ENCODE data around the gene CD72.
"Not testable (repeated sequence)": the region's sequence is repeated elsewhere in the genome, so short reads cannot be mapped to it uniquely, and the experiment has no call there.

Gene CD72

GRCh38 chr9:35649431-35650340 lies 31.5 kb upstream of the CD72 start:
- no peaks in the 10 kb centered on the region for H3K36me3 ChIP-seq (ENCODE audit: insufficient read depth, insufficient read length, low read length)
- H3K27me3 ChIP-seq (ENCODE audit: insufficient read depth, insufficient read length): peaks cover 18% of the 10 kb centered on the region
- no peak for TF ChIP-seq YY1 (IDR thresholded peaks at IDR 0.05; ENCODE audit: insufficient read depth, insufficient read length)
- TF ChIP-seq ZNF274 (IDR thresholded peaks at IDR 0.05; ENCODE audit: low read depth, low read length): no peak
- no peak for TF ChIP-seq SUZ12 (IDR thresholded peaks at IDR 0.05; ENCODE audit: extremely low read depth, insufficient read depth, insufficient read length)
- H3K9me3 ChIP-seq (ENCODE audit: insufficient read depth, low read length): no peaks in the 10 kb centered on the region
- no peak for DNase-seq (ENCODE audit: low read depth, low spot score)
- no peak overlapping the region for H3K4me3 ChIP-seq (ENCODE audit: insufficient read length, low read depth)
- H3K9ac ChIP-seq (ENCODE audit: insufficient read length, low read depth): peak overlapping the region; percentile 44
- H3K4me1 ChIP-seq (ENCODE audit: insufficient read depth, insufficient read length): peaks cover 24% of the 10 kb centered on the region

GRCh38 chr9:35646533-35647265 lies 28.5 kb upstream of the CD72 start:
- TF ChIP-seq YY1 (IDR thresholded peaks at IDR 0.05; ENCODE audit: insufficient read depth, insufficient read length) (no peak), SUZ12 (IDR thresholded peaks at IDR 0.05; ENCODE audit: extremely low read depth, insufficient read depth, insufficient read length) (no peak), ZNF274 (IDR thresholded peaks at IDR 0.05; ENCODE audit: low read depth, low read length) (no peak)
- Histone ChIP-seq H3K4me3 (ENCODE audit: insufficient read length, low read depth) (peak overlapping the region; percentile 71), H3K9ac (ENCODE audit: insufficient read length, low read depth) (peak overlapping the region; percentile 88), H3K36me3 (ENCODE audit: insufficient read depth, insufficient read length, low read length) (peaks cover 3% of the 10 kb centered on the region), H3K27me3 (ENCODE audit: insufficient read depth, insufficient read length) (peaks cover 18% of the 10 kb centered on the region), H3K9me3 (ENCODE audit: insufficient read depth, low read length) (no peaks in the 10 kb centered on the region), H3K4me1 (ENCODE audit: insufficient read depth, insufficient read length) (peaks cover 20% of the 10 kb centered on the region)
- peak; percentile 84 for DNase-seq (ENCODE audit: low read depth, low spot score)

GRCh38 chr9:35646153-35646532 lies 27.9 kb upstream of the CD72 start:
- H3K27me3 ChIP-seq (ENCODE audit: insufficient read depth, insufficient read length): peaks cover 18% of the 10 kb centered on the region
- H3K4me3 ChIP-seq (ENCODE audit: insufficient read length, low read depth): peak overlapping the region; percentile 71
- peak overlapping the region; percentile 88 for H3K9ac ChIP-seq (ENCODE audit: insufficient read length, low read depth)
- peak; percentile 55 for DNase-seq (ENCODE audit: low read depth, low spot score)
- no peaks in the 10 kb centered on the region for H3K9me3 ChIP-seq (ENCODE audit: insufficient read depth, low read length)
- H3K4me1 ChIP-seq (ENCODE audit: insufficient read depth, insufficient read length): peaks cover 20% of the 10 kb centered on the region
- peaks cover 3% of the 10 kb centered on the region for H3K36me3 ChIP-seq (ENCODE audit: insufficient read depth, insufficient read length, low read length)
- TF ChIP-seq YY1 (IDR thresholded peaks at IDR 0.05; ENCODE audit: insufficient read depth, insufficient read length): no peak
- TF ChIP-seq SUZ12 (IDR thresholded peaks at IDR 0.05; ENCODE audit: extremely low read depth, insufficient read depth, insufficient read length): no peak
- TF ChIP-seq ZNF274 (IDR thresholded peaks at IDR 0.05; ENCODE audit: low read depth, low read length): no peak

- Histone ChIP-seq H3K4me3 (ENCODE audit: insufficient read length, low read depth) (peak overlapping the region; percentile 71), H3K4me1 (ENCODE audit: insufficient read depth, insufficient read length) (peaks cover 17% of the 10 kb centered on the region), H3K9ac (ENCODE audit: insufficient read length, low read depth) (peak overlapping the region; percentile 88), H3K27me3 (ENCODE audit: insufficient read depth, insufficient read length) (peaks cover 18% of the 10 kb centered on the region)
- H3K9me3 ChIP-seq (ENCODE audit: insufficient read depth, low read length); H3K36me3 ChIP-seq (ENCODE audit: insufficient read depth, insufficient read length, low read length); DNase-seq (ENCODE audit: low read depth, low spot score): not testable (repeated sequence)
These were observed 27.5 kb upstream of the CD72 start for GRCh38 chr9:35645736-35646135.

- TF ChIP-seq YY1 (IDR thresholded peaks at IDR 0.05; ENCODE audit: insufficient read depth, insufficient read length) (no peak), SUZ12 (IDR thresholded peaks at IDR 0.05; ENCODE audit: extremely low read depth, insufficient read depth, insufficient read length) (no peak), ZNF274 (IDR thresholded peaks at IDR 0.05; ENCODE audit: low read depth, low read length) (no peak)
- Histone ChIP-seq H3K9me3 (ENCODE audit: insufficient read depth, low read length) (no peaks in the 10 kb centered on the region), H3K36me3 (ENCODE audit: insufficient read depth, insufficient read length, low read length) (peaks cover 3% of the 10 kb centered on the region), H3K4me3 (ENCODE audit: insufficient read length, low read depth) (no peak overlapping the region), H3K27me3 (ENCODE audit: insufficient read depth, insufficient read length) (peaks cover 12% of the 10 kb centered on the region), H3K9ac (ENCODE audit: insufficient read length, low read depth) (no peak overlapping the region), H3K4me1 (ENCODE audit: insufficient read depth, insufficient read length) (peaks cover 2% of the 10 kb centered on the region)
- DNase-seq (ENCODE audit: low read depth, low spot score): no peak
These were observed 24.8 kb upstream of the CD72 start for GRCh38 chr9:35643046-35643445.

- not testable (repeated sequence) for DNase-seq (ENCODE audit: low read depth, low spot score); H3K4me3 ChIP-seq (ENCODE audit: insufficient read length, low read depth); H3K9me3 ChIP-seq (ENCODE audit: insufficient read depth, low read length); H3K4me1 ChIP-seq (ENCODE audit: insufficient read depth, insufficient read length); H3K9ac ChIP-seq (ENCODE audit: insufficient read length, low read depth); H3K36me3 ChIP-seq (ENCODE audit: insufficient read depth, insufficient read length, low read length); H3K27me3 ChIP-seq (ENCODE audit: insufficient read depth, insufficient read length)
These were observed 23.3 kb upstream of the CD72 start for GRCh38 chr9:35641478-35641877.

- H3K4me1 ChIP-seq (ENCODE audit: insufficient read depth, insufficient read length); H3K9me3 ChIP-seq (ENCODE audit: insufficient read depth, low read length); H3K36me3 ChIP-seq (ENCODE audit: insufficient read depth, insufficient read length, low read length); H3K27me3 ChIP-seq (ENCODE audit: insufficient read depth, insufficient read length); H3K9ac ChIP-seq (ENCODE audit: insufficient read length, low read depth); DNase-seq (ENCODE audit: low read depth, low spot score); H3K4me3 ChIP-seq (ENCODE audit: insufficient read length, low read depth): not testable (repeated sequence)
These were observed 22.2 kb upstream of the CD72 start for GRCh38 chr9:35640431-35640830.
